Activated CD8-positive, alpha-beta T cell treated with anti-CD3 and anti-CD28 coated beads for 36 hours (primary cell): Measurements from ENCODE around the gene WRAP53. TPM values are rescaled to one million over a fixed set of nuclear protein-coding genes. Genes with fewer than 3 reads are reported as not detected.

Source experiments
- ATAC-seq: fragments of 200-7000 bp; cut with Tn5 transposase; one replicate; pipeline ENCODE4 v1.10.0; 2021; ENCODE audit warnings: mild to moderate bottlenecking, moderate library complexity
- CTCF ChIA-PET: fragments of 350-600 bp; sonication (Branson Sonifier 250); formaldehyde crosslinking; loops from one replicate; lab custom pipeline; 2021; ENCODE audit warnings: antibody characterized with exemption; lab: Charles Lee
- POLR2A ChIA-PET: fragments of 350-600 bp; sonication (Branson Sonifier 250); formaldehyde crosslinking; loops from one replicate; lab custom pipeline; 2021; ENCODE audit warnings: antibody characterized with exemption; lab: Charles Lee
- DNase-seq: peaks from one replicate; pipeline ENCODE4 v3.0.0-alpha.2; 2020
- H3K27ac Mint-ChIP-seq: one replicate; pipeline ENCODE4 v1.8.0; 2021; ENCODE audit warnings: mild to moderate bottlenecking, mixed read lengths
- H3K27me3 Mint-ChIP-seq: one replicate; pipeline ENCODE4 v1.8.0; 2021; ENCODE audit warnings: mixed read lengths
- H3K36me3 Mint-ChIP-seq: one replicate; pipeline ENCODE4 v1.8.0; 2021; ENCODE audit warnings: low read depth, mixed read lengths
- H3K4me1 Mint-ChIP-seq: one replicate; pipeline ENCODE4 v1.8.0; 2021; ENCODE audit warnings: low read depth, mixed read lengths
- H3K4me3 Mint-ChIP-seq: one replicate; pipeline ENCODE4 v1.8.0; 2021; ENCODE audit warnings: mild to moderate bottlenecking, moderate library complexity, mixed read lengths
- H3K9me3 Mint-ChIP-seq: one replicate; pipeline ENCODE4 v1.8.0; 2021; ENCODE audit warnings: mixed read lengths
- CTCF ChIP-seq: fragments of 200-600 bp; IDR thresholded peaks from one replicate; pipeline ENCODE4 v1.8.0; 2022; ENCODE audit warnings: antibody characterized with exemption, mild to moderate bottlenecking
- intact Hi-C: fragments of 100-400 bp; cut with micrococcal nuclease; formaldehyde crosslinking; loops from one replicate; pipeline ENCODE4 v1.10.0; 2022
- total RNA-seq, 2 experiments: library from RNA; stranded (reverse); gene quantifications; one replicate each; pipeline ENCODE4 v1.2.3, GENCODE V29; 2021

WRAP53 gene
- total RNA-seq, 2 experiments from 2014 or later, result 27.5 to 28.6 TPM

GRCh38 chr17:7686222-7687071 lies 1.8 kb upstream of the WRAP53 start:
- no peak for TF ChIP-seq CTCF
- ATAC-seq (peak; percentile 52), DNase-seq (peak; percentile 86)
- H3K4me3 Mint-ChIP-seq, result peak overlapping the region; percentile 92
- ChIA-PET POLR2A (interaction anchor here (0.5 to 6.3 kb wide), 63 partner anchors 12 to 1272 kb away, joined by 3 to 78 read pairs (median 5); partner anchors contain the start of genes ACAP1, ALOXE3, ATP1B2 and CD68), CTCF (interaction anchor here (0.7 to 5.2 kb wide), 25 partner anchors 13 to 641 kb away, joined by 3 to 63 read pairs (median 6); partner anchors contain the start of genes ACAP1, ATP1B2, CD68 and EFNB3)
- H3K36me3 Mint-ChIP-seq, result peaks cover 46% of the 10 kb centered on the region
- H3K4me1 Mint-ChIP-seq, result peaks cover 33% of the 10 kb centered on the region
- peak overlapping the region; percentile 99 for H3K27ac Mint-ChIP-seq
- intact Hi-C loops, result loop anchor here (5.0 kb wide), 2 partner anchors 54 to 104 kb away; partner anchors contain the start of genes MPDU1 and SHBG
- no peaks in the 10 kb centered on the region for H3K9me3 Mint-ChIP-seq
- no peaks in the 10 kb centered on the region for H3K27me3 Mint-ChIP-seq

- Mint-ChIP-seq H3K36me3 (peaks cover 50% of the 10 kb centered on the region), H3K9me3 (no peaks in the 10 kb centered on the region), H3K4me1 (peaks cover 33% of the 10 kb centered on the region), H3K4me3 (peak within 1 kb of the TSS; percentile 92), H3K27me3 (no peaks in the 10 kb centered on the region), H3K27ac (peak within 1 kb of the TSS; percentile 99)
- ChIA-PET POLR2A (interaction anchor here (0.5 to 6.3 kb wide), 68 partner anchors 13 to 1272 kb away, joined by 3 to 78 read pairs (median 4); partner anchors contain the start of genes ACAP1, ALOXE3, ATP1B2 and CD68), CTCF (interaction anchor here (0.6 to 5.2 kb wide), 49 partner anchors 10 to 642 kb away, joined by 3 to 63 read pairs (median 5); partner anchors contain the start of genes ACAP1, ATP1B2, CD68 and EFNB3)
- ATAC-seq (peak; percentile 58), DNase-seq (peak; percentile 95)
- TF ChIP-seq CTCF, result no peak
- intact Hi-C loops, result loop anchor here (5.0 kb wide), 2 partner anchors 55 to 105 kb away; partner anchors contain the start of genes MPDU1 and SHBG
Observed at GRCh38 chr17:7687072-7687907, 987 bp upstream of the WRAP53 start, which contains the start of gene TP53. TSS of gene TP53 (minus strand) at chr17:7687490. CDS start at chr17:7676594, 10,896 bp downstream.

- POLR2A ChIA-PET, result interaction anchor here (0.9 to 6.3 kb wide), 14 partner anchors 15 to 234 kb away, joined by 3 to 78 read pairs (median 7); partner anchors contain the start of genes ATP1B2, EFNB3, POLR2A and SAT2
- CTCF ChIA-PET, result interaction anchor here (0.6 to 5.2 kb wide), 22 partner anchors 11 to 352 kb away, joined by 3 to 63 read pairs (median 6); partner anchors contain the start of genes ATP1B2, EFNB3, FXR2 and MPDU1
- ATAC-seq (no peak), DNase-seq (no peak)
- intact Hi-C loops, result loop anchor here (5.0 kb wide), 2 partner anchors 57 to 107 kb away; partner anchors contain the start of genes MPDU1 and SHBG
- Mint-ChIP-seq H3K4me3 (peak overlapping the region; percentile 92), H3K27ac (peak overlapping the region; percentile 99), H3K36me3 (peaks cover 52% of the 10 kb centered on the region), H3K4me1 (peaks cover 25% of the 10 kb centered on the region), H3K9me3 (no peaks in the 10 kb centered on the region), H3K27me3 (no peaks in the 10 kb centered on the region)
- no peak for TF ChIP-seq CTCF
Observed at GRCh38 chr17:7688808-7689316, 585 bp downstream of the WRAP53 start.

- CTCF ChIA-PET, result no interaction called here
Observed at GRCh38 chr17:7695586-7695985, 7.3 kb downstream of the WRAP53 start.

More at GRCh38 chr17:7695586-7695985, 7.3 kb downstream of the WRAP53 start:
- Mint-ChIP-seq H3K36me3 (peaks cover 40% of the 10 kb centered on the region), H3K4me1 (no peaks in the 10 kb centered on the region), H3K27ac (no peak overlapping the region), H3K27me3 (no peaks in the 10 kb centered on the region), H3K4me3 (no peak overlapping the region), H3K9me3 (no peaks in the 10 kb centered on the region)
- POLR2A ChIA-PET, result no interaction called here
- no peak for TF ChIP-seq CTCF
- intact Hi-C loops, result no loop called here
- no peak for DNase-seq
- ATAC-seq, result no peak
